Activated gamma-delta T cell treated with anti-CD3 and anti-CD28 coated beads, Interleukin-2, amount 50 U/mL, for 16 hours (primary cell): ENCODE results near the gene FSD1.
"Not testable (repeated sequence)": the region's sequence is repeated elsewhere in the genome, so short reads cannot be mapped to it uniquely, and the experiment has no call there.

Experiments
- DNase-seq: peaks from one replicate; pipeline ENCODE4 v3.0.0-alpha.2; 2020; ENCODE audit warnings: low read depth

FSD1 gene

GRCh38 chr19:4345342-4346019 lies 41.1 kb downstream of the FSD1 start:
- no peak for DNase-seq

- DNase-seq, result no peak
These were observed 41.6 kb downstream of the FSD1 start for GRCh38 chr19:4346020-4346383.

- no peak for DNase-seq
These were observed 43.1 kb downstream of the FSD1 start for GRCh38 chr19:4347521-4347920.

GRCh38 chr19:4349225-4349624 lies 44.8 kb downstream of the FSD1 start:
- DNase-seq, result not testable (repeated sequence)

- DNase-seq, result no peak
These were observed 45.7 kb downstream of the FSD1 start for GRCh38 chr19:4350111-4350510.

GRCh38 chr19:4350726-4351125 lies 46.3 kb downstream of the FSD1 start:
- DNase-seq, result no peak

GRCh38 chr19:4352701-4353121 lies 48.3 kb downstream of the FSD1 start:
- DNase-seq, result peak; percentile 45

GRCh38 chr19:4354282-4354681 lies 49.9 kb downstream of the FSD1 start:
- no peak for DNase-seq

GRCh38 chr19:4354897-4355296 lies 50.5 kb downstream of the FSD1 start:
- no peak for DNase-seq

GRCh38 chr19:4357095-4357797 lies 52.8 kb downstream of the FSD1 start:
- no peak for DNase-seq

GRCh38 chr19:4357921-4358326 lies 53.5 kb downstream of the FSD1 start:
- DNase-seq, result no peak

GRCh38 chr19:4358709-4359626 lies 54.6 kb downstream of the FSD1 start:
- no peak for DNase-seq

GRCh38 chr19:4359627-4360000 lies 55.2 kb downstream of the FSD1 start:
- no peak for DNase-seq

GRCh38 chr19:4360081-4360569 lies 55.7 kb downstream of the FSD1 start:
- no peak for DNase-seq

- no peak for DNase-seq
These were observed 56.3 kb downstream of the FSD1 start for GRCh38 chr19:4360641-4361151.

- DNase-seq, result no peak
These were observed 57.0 kb downstream of the FSD1 start for GRCh38 chr19:4361152-4362046.

- DNase-seq, result no peak
These were observed 57.9 kb downstream of the FSD1 start for GRCh38 chr19:4362101-4362828.

GRCh38 chr19:4362831-4363545 lies 58.6 kb downstream of the FSD1 start:
- no peak for DNase-seq

- DNase-seq, result no peak
These were observed 59.3 kb downstream of the FSD1 start for GRCh38 chr19:4363571-4364304.
